ENCODE measurements around the gene RHOXF2B.
"Not testable (repeated sequence)": the region's sequence is repeated elsewhere in the genome, so short reads cannot be mapped to it uniquely, and the experiment has no call there.

GRCh38 chrX:120042712-120043111 is 34.8 kb downstream of the RHOXF2B start:
- TF ChIP-seq POLR2AphosphoS5 (IDR thresholded peaks at IDR 0.05; ENCODE audit: borderline replicate concordance, low read depth, low read length); EZH2 (IDR thresholded peaks at IDR 0.05); FOXP2 (optimal IDR thresholded peaks at IDR 0.05; ENCODE audit: control extremely low read depth, extremely low read length, insufficient read depth): not testable (repeated sequence)

Data from SK-N-MC (cell line).